Colon (tissue), 2 donors: Measurements from ENCODE around the gene KIF2C.
"Not testable (repeated sequence)": the region's sequence is repeated elsewhere in the genome, so short reads cannot be mapped to it uniquely, and the experiment has no call there.

ENCODE experiments used
- FAIRE-seq: peaks from 2 replicates; lab custom pipeline; 2012; peaks lifted over from hg19 to GRCh38; lab: Jason Lieb, UNC
- donor health status: control.
- donor health status: control.

The KIF2C gene

DNA sequence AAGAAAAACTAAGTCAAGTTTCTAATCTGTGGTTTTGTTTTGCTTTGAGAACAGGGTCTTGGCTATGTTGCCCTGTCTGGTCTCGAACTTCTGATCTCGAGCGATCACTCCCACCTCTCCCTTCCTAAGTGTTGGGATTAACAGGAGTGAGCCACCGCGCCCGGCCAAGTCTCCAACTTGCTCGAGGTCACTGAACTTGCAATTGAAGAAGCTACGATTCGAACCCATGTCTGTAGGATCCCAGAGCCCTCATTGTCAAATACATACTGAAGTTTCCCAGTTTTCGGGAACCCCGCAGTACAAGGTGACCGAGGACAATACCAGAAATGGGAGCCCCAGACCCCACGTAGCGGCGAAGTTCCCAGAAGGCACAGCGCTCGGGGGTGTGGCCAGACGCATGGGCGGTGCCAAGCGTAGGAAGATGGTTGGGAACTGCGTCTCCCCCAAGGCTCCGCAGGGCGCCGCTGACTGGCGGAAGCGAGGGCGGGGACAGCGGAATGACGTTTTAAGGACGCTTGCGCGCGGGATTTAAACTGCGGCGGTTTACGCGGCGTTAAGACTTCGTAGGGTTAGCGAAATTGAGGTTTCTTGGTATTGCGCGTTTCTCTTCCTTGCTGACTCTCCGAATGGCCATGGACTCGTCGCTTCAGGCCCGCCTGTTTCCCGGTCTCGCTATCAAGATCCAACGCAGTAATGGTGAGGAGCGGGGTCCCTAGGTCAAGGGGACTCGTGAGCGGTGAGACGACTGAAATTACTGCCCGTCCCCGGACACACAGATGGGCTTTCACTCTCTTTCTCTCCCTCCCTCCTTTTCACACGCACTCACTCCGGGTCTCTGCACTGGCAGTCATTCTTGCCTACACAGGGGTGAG is at the start of gene KIF2C:
KIF2C (plus strand) TSS at position 531 of the 872 bp plus-strand sequence; CDS start at position 627, 96 bp downstream.
- FAIRE-seq: no peak

GRCh38 chr1:44693159-44693558 is 46.5 kb upstream of the KIF2C start:
- no peak for FAIRE-seq

DNA sequence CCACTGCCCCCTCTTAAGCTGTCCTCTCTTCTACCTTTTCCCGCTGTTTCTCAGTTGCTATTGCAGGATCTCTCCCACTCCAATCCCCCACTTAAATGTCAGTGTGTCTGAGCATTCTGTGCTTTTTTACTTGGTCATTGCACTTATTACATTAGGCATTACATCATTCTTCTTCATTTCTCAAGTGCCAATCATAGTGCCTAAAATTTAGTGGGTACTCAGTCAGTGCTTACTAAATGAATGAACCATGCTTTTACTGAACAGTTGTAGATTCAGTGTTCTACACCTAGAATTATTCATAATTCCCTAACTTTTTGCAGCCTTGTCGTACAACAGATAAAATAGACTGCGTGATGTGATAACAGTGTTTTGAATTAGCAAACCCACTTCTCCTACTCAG is 45.7 kb upstream of the KIF2C start:
- no peak for FAIRE-seq

DNA sequence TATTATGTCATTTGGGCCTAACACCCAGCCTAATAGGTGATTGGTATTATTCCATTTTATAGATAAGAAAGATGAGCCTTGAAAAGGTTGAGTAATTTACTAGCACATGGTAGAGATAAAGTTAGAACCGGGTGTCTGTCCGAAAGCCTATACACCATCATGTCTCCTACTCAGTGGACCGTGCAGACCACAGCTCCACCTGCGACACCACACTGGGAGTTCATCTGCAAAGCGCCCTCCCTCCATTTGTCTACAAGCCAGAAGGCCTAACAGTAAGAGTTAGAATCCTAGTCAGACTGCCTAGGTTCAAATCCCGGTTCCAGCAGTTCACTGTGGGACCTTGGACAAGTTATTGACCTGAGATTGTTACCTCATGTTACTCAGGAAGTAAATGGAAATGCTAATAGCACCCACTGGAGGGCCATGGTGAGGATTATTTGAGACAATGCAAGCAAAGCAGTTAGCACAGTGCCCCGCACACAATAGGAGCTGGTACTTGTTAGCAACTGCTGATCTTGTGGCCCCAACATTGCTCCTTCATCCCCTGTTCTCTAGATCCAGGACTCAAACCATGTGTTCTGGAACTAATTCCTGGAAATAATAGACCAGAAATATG is 44.7 kb upstream of the KIF2C start:
- FAIRE-seq: no peak

DNA sequence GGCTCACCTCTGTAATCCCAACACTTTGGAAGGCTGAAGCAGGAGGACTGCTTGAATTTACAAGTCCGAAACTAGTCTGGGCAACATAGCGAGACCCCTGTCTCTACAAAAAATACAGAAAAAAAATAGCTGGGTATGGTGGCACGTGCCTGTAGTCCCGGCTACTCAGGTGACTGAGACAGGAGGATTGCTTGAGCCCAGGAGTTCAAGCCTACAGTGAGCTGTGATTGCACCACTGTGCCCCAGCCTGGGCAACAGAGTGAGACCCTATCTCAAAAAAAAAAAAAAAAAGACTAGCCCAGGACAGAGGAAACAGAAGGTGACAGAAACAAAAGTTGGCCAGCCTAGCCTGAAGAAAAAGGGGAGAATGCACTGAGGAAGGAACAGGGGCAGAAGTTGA is 44.0 kb upstream of the KIF2C start:
- no peak for FAIRE-seq

DNA sequence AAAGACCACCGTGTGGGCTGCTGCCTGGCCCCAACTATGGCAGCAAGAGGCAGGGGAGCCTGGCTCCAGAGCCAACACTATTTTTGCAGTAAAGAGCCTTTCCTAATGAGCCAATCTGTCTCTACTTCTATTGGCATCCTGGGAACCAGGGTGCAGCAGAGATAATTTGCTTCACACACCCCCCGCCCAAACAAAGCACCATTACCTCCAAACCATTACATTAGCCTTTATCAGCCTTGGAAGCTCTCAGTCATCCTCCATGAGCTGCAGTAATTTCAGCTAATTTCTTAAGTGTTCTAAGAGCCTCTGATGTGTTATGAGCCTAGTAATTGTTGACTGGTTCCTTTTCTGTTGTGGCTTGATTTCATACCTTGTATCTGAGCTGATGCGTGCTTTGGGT is 43.5 kb upstream of the KIF2C start:
- FAIRE-seq: no peak

GRCh38 chr1:44696789-44697345 is 42.8 kb upstream of the KIF2C start:
- FAIRE-seq: no peak

DNA sequence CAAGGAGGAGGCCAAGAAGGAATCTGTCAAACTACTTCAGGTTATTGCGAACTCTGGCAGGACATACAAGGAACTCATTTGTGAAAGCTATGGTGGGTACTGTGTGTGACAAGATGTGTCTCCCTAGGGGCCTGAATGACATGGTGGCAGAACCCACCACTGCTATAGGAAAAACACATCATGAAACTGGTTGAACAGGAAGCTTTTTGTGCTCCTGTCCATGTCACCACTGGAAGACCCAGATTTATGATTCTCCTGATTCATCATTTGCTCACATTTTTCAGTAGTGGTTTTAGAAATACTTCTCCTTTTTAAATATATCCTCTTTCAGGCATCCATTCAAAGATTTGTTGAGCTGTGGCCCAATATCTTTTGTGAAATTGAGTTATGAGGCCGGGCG is 41.5 kb upstream of the KIF2C start:
- FAIRE-seq: no peak

DNA sequence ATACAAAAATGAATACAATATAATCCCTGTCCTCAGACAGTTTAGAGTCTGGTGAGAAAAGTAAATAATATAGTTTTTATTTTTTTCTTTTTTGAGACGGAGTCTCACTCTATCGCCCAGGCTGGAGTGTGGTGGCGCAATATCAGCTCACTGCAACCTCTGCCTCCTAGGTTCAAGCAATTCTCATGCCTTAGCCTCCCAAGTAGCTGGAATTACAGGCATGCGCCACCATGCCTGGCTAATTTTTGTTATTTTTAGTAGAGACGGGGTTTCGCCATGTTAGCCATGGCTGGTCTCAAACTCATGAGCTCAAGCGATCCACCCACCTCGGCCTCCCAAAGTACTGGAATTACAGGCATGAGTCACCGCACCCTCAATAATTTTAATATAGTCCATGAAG is 40.3 kb upstream of the KIF2C start:
- not testable (repeated sequence) for FAIRE-seq

- FAIRE-seq: no peak
Measured at GRCh38 chr1:44700573-44700972, 39.1 kb upstream of the KIF2C start.

GRCh38 chr1:44701141-44701573 is 38.5 kb upstream of the KIF2C start:
- no peak for FAIRE-seq

GRCh38 chr1:44705470-44705869 is 34.2 kb upstream of the KIF2C start:
- FAIRE-seq: no peak

DNA sequence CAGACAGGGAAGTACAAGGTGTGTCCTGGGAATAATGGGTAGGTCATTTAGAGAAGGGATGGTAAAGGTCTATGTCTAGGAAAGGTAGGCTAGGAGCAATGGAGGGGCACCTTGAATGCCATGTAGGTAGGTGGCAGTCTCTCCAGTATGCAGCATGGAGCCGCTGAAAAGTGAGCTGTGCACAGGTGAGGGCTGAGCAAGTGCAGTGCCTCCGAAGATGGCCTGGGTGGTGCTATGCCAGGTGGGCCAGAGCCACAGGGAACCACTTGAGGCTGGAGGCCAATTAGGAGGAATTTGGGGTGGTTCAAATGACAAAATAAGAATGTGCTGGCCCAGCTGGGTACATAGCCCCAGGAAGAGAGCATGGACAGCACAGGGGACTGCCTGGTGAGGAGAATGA is 33.7 kb upstream of the KIF2C start:
- FAIRE-seq: no peak

DNA sequence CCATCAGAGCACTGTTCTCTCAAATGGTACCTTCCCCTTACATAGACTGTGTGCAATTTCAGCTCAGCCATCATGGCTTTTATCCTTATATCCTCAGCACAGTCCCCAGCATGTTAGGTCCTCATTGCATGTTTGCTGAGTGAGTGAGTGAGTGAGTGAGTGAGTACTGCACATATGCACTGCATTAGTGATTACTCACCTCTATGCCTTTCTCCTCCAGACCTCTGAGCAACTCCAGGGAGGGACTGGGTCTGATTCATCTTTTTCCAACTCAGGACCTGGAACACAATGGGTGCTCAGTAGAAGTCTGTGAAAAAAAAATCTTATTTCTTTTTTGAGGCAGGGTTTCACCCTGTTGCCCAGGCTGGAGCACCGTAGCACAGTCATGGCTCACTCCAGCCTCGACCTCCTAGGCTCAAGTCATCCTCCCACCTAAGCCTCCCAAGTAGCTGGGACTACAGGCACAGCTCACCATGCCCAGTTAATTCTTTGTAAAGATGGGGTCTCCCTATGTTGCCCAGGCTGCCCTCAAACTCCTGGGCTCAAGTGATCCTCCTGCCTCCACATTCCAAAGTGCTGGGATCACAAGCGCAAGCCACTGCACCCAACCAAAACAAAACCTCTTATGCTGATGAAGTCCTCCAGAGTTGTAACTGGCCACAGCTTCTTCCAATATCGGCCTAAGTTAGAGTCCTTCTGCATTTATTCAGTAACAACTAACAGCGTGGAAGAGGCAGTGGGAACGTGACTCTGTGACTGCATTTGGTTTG is 32.3 kb upstream of the KIF2C start:
- FAIRE-seq: no peak

DNA sequence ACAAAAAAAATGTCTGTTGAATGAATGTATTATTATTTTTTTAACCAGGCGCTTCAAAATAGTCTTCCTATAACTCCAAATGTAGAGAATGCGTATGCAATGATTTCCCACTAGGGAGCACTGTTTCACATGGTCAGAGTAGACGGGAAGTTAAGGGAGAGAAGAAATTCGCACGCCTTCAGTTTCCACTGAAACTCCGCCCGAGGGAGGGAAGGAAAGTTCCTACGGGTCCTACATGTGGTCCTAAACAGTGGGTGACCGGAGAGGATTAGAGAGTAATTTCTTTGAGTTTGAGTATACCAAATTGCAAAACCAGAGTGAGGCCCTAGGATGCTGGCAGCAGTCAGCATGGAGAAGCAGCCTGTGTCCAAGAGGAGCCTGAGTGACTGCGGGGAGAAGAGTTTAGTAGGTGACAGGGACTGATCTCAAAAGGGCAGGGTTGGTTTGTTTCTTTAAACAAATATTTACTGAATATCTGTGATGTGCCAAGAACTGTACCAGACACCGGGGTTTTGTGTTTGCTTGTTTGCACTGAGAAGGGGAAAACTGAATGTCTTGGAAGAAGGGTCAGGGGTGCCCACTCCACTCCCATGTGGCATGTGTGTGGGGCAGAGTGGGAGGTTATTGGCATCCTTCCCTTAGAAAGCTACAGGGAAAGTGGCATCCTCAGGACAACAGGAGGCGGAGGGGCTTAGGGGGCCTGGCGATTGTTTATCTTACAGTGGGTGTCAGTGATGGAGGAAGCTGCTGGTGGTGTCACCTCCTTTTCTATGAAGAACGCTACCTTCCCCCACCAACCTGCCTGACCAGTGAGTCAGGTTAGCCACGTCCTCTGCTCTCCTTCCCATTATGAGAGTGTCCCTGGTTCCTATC is 31.4 kb upstream of the KIF2C start:
- FAIRE-seq: no peak

DNA sequence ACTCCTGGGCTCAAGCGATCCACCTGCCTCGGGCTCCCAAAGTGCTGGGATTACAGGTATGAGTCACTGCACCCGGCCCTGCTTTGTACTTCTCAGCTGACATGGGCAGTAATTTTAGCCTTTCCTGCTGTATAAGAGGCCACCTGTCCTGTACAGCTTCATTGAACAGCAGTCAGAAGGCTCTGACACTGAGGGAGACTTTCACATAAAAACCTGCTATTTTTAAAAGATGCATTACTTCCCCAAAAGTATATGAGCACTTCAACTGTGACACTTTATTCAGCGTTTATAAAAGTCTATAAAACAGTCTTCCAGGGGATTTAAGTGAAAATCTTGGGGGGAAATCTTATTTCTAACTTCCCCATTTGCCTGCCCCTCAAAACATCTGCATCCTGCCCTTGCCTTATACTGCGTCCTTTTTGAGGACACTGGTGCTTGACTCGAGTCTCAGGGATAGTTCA is 26.3 kb upstream of the KIF2C start:
- FAIRE-seq: no peak

- FAIRE-seq: no peak
Measured at GRCh38 chr1:44714532-44714931, 25.1 kb upstream of the KIF2C start.

DNA sequence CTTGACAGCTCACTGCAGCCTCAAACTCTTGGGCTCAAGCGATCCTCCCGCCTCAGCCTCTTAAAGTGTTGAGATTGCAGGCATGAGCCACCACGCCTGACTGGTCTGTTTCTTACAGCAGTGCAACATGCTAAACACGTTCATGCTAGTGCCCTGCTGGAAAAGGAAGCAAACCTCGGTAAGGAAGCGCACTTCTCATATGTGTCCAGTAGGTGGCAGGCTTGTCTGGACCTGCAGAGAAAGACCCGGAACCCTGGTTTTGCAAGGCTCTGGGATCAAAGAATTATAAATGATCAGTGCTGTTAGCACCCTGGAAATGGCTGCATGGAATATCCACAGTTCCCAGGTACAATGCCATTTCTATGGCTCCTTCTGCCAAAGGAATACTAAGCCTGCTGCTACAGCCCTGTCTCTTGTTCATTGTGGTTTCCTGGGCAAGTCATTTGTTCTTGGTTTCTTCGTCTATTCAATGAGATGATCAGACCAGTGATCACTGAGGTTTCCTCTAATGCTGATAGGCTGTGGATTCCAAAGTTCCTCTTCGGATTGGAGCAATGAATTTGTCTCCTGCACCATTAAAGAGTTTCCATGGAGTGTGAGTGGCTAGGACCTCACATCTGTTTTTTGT is 24.6 kb upstream of the KIF2C start:
- no peak for FAIRE-seq

- FAIRE-seq: no peak
Measured at GRCh38 chr1:44717156-44717555, 22.5 kb upstream of the KIF2C start.

DNA sequence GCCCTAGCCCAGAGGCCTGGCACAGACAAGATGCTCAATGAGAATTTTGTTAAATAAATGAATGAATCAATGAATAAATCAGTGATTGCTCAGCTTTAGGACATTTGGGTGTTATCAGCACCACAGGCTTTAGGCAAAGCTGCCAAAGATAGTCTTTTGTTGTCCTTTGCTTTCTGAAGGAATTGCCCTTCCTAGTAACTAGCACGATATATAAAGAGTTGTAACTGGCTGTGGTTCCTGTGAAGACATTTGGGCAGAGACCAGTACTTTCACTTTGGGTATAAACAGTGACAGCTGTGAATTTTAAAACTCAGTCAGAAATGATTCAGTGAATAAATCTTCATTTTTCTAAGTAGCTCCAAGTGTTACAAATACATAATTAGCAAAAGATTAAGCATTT is 22.0 kb upstream of the KIF2C start:
- FAIRE-seq: no peak

GRCh38 chr1:44718091-44718490 is 21.5 kb upstream of the KIF2C start:
- FAIRE-seq: no peak
